Measurements from ENCODE around the gene PRR23E.

DNA sequence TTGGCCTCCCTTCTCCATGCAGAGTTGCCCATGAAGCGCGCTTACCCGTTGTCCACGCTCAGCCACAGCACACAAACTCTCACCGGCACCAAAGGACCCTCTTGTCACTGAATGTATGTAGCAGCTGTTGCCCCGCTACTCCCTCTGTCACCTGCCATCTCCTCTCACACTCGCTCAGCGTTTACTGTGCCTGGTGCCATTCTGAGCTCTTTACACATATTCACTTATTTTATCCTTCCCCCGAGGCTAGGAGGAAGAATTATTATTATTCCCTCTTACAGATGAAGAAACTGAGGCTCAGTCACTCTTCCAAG, 41.7 kb upstream of the PRR23E start:
- TF ChIP-seq, protein P1, sequence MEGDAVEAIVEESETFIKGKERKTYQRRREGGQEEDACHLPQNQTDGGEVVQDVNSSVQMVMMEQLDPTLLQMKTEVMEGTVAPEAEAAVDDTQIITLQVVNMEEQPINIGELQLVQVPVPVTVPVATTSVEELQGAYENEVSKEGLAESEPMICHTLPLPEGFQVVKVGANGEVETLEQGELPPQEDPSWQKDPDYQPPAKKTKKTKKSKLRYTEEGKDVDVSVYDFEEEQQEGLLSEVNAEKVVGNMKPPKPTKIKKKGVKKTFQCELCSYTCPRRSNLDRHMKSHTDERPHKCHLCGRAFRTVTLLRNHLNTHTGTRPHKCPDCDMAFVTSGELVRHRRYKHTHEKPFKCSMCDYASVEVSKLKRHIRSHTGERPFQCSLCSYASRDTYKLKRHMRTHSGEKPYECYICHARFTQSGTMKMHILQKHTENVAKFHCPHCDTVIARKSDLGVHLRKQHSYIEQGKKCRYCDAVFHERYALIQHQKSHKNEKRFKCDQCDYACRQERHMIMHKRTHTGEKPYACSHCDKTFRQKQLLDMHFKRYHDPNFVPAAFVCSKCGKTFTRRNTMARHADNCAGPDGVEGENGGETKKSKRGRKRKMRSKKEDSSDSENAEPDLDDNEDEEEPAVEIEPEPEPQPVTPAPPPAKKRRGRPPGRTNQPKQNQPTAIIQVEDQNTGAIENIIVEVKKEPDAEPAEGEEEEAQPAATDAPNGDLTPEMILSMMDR (IDR thresholded peaks at IDR 0.05; ENCODE audit: low read length) = no peak
- TF ChIP-seq EZH2 (IDR thresholded peaks at IDR 0.05; ENCODE audit: borderline replicate concordance, low read length) = no peak

Measured in OCI-LY1 (cell line).